Uterus (tissue), 4 donors: ENCODE measurements around the gene REV1. TPM values are rescaled to one million over a fixed set of nuclear protein-coding genes. Genes with fewer than 3 reads are reported as not detected.

Experiments
- DNase-seq, 2 donors: peaks; one replicate each; pipeline ENCODE4 v3.0.0-alpha.2; 2019 to 2020
- H3K27ac ChIP-seq, 2 donors: fragments of 200-600 bp; sonication (generic); 1 replicate in 1 of 2; 2 replicates in 1 of 2; pipeline ENCODE4 v1.5.1; 2016 to 2018
- H3K27me3 ChIP-seq, 2 donors: fragments of 200-600 bp; sonication (generic); one replicate each; pipeline ENCODE4 v1.5.1; 2018 to 2019; ENCODE audit warnings: control low read depth in 1 of 2
- H3K36me3 ChIP-seq, 2 donors: fragments of 200-600 bp; sonication (generic); one replicate each; pipeline ENCODE4 v1.5.1; 2019; ENCODE audit warnings: control low read depth in 1 of 2
- H3K4me1 ChIP-seq, 2 donors: fragments of 200-600 bp; sonication (generic); one replicate each; pipeline ENCODE4 v1.5.1; 2018 to 2019; ENCODE audit warnings: control low read depth in 1 of 2
- H3K4me3 ChIP-seq, 2 donors: fragments of 200-600 bp; sonication (generic); 1 replicate in 1 of 2; 2 replicates in 1 of 2; pipeline ENCODE4 v1.5.1; 2018 to 2019; ENCODE audit warnings: mild to moderate bottlenecking in 1 of 2
- H3K9me3 ChIP-seq, 2 donors: fragments of 200-600 bp; sonication (generic); one replicate each; pipeline ENCODE4 v1.5.1; 2019; ENCODE audit warnings: control low read depth in 1 of 2
- CTCF ChIP-seq, 4 experiments: fragments of 200-600 bp in 2 of 4; fragments of 450-650 bp in 2 of 4; sonication (generic) in 2 of 4; IDR thresholded peaks; one replicate each; pipeline ENCODE4 v1.5.1; 2016 to 2019; ENCODE audit warnings: antibody characterized with exemption in 4 of 4, mild to moderate bottlenecking in 2 of 4, moderate library complexity in 1 of 4
- POLR2A ChIP-seq, 2 donors: fragments of 450-650 bp; IDR thresholded peaks; one replicate each; pipeline ENCODE4 v1.6.1; 2016; ENCODE audit warnings: antibody characterized with exemption in 2 of 2, mild to moderate bottlenecking in 1 of 2, moderate library complexity in 1 of 2
- intact Hi-C: fragments of 100-400 bp; cut with DNase I; formaldehyde crosslinking; loops from one replicate; pipeline ENCODE4 v1.15.1; 2023; ENCODE audit warnings: low total_unique reads
- total RNA-seq, 4 donors: library from RNA; depleted of rRNA in 3 of 4; stranded (reverse); fragments of >200 nt in 3 of 4; gene quantifications; one replicate each; pipeline versions ENCODE4 v1.1.0 to v1.2.4, GENCODE V29; 2014 to 2023
- donor health status: DM: yes; HTN: yes; CAD: no.

REV1 gene
- total RNA-seq, 4 donors from 2014 or later = 20.7 to 132 (median 65.4) TPM

GRCh38 chr2:99430614-99431291, 59.1 kb downstream of the REV1 start:
- TF ChIP-seq POLR2A (IDR thresholded peaks at IDR 0.05) (no peak), CTCF (IDR thresholded peaks at IDR 0.05) (no peak)
- DNase-seq = no peak
- intact Hi-C loops = no loop called here
- no peaks in the 10 kb centered on the region for H3K36me3 ChIP-seq
- no peaks in the 10 kb centered on the region for H3K27me3 ChIP-seq
- H3K27ac ChIP-seq = no peak overlapping the region
- H3K4me1 ChIP-seq = no peaks in the 10 kb centered on the region
- no peak overlapping the region for H3K4me3 ChIP-seq
- no peaks in the 10 kb centered on the region for H3K9me3 ChIP-seq

- no peak for TF ChIP-seq CTCF (IDR thresholded peaks at IDR 0.05)
- TF ChIP-seq POLR2A (IDR thresholded peaks at IDR 0.05) = no peak
- Histone ChIP-seq H3K36me3 (no peaks in the 10 kb centered on the region), H3K27ac (no peak overlapping the region)
Observed at GRCh38 chr2:99425022-99425421, 64.8 kb downstream of the REV1 start.

GRCh38 chr2:99424371-99424770, 65.4 kb downstream of the REV1 start:
- Histone ChIP-seq H3K27me3 (no peaks in the 10 kb centered on the region), H3K36me3 (no peaks in the 10 kb centered on the region), H3K4me1 (no peaks in the 10 kb centered on the region), H3K4me3 (no peak overlapping the region), H3K9me3 (no peaks in the 10 kb centered on the region), H3K27ac (no peak overlapping the region)
- TF ChIP-seq POLR2A (IDR thresholded peaks at IDR 0.05) = no peak
- no peak for TF ChIP-seq CTCF (IDR thresholded peaks at IDR 0.05)
- no peak for DNase-seq
- intact Hi-C loops = no loop called here

More at GRCh38 chr2:99425022-99425421, 64.8 kb downstream of the REV1 start:
- intact Hi-C loops = no loop called here
- no peak overlapping the region for H3K4me3 ChIP-seq
- H3K27me3 ChIP-seq = no peaks in the 10 kb centered on the region
- no peak for DNase-seq
- no peaks in the 10 kb centered on the region for H3K9me3 ChIP-seq
- no peaks in the 10 kb centered on the region for H3K4me1 ChIP-seq

GRCh38 chr2:99422599-99422998, 67.2 kb downstream of the REV1 start:
- H3K27ac ChIP-seq = no peak overlapping the region
- peaks cover 0 to 3% of the 10 kb centered on the region in 2 donors for H3K36me3 ChIP-seq
- H3K4me3 ChIP-seq = no peak overlapping the region
- no peak for TF ChIP-seq CTCF (IDR thresholded peaks at IDR 0.05)
- TF ChIP-seq POLR2A (IDR thresholded peaks at IDR 0.05) = no peak
- no peaks in the 10 kb centered on the region for H3K4me1 ChIP-seq
- H3K9me3 ChIP-seq = no peaks in the 10 kb centered on the region
- no peaks in the 10 kb centered on the region for H3K27me3 ChIP-seq
- intact Hi-C loops = no loop called here
- no peak for DNase-seq

GRCh38 chr2:99421469-99421868, 68.3 kb downstream of the REV1 start:
- intact Hi-C loops = no loop called here
- Histone ChIP-seq H3K27me3 (no peaks in the 10 kb centered on the region), H3K27ac (no peak overlapping the region), H3K9me3 (no peaks in the 10 kb centered on the region), H3K4me3 (no peak overlapping the region), H3K36me3 (peaks cover 0 to 3% of the 10 kb centered on the region in 2 donors), H3K4me1 (no peaks in the 10 kb centered on the region)
- no peak for DNase-seq
- no peak for TF ChIP-seq CTCF (IDR thresholded peaks at IDR 0.05)
- TF ChIP-seq POLR2A (IDR thresholded peaks at IDR 0.05) = no peak
